UCSD-AML1 (cell line): ENCODE data around the gene TLE4.
"Not testable (repeated sequence)": the region's sequence is repeated elsewhere in the genome, so short reads cannot be mapped to it uniquely, and the experiment has no call there.

Source experiments
- DNase-seq: peaks from one replicate; lab custom pipeline; 2025; ENCODE audit not compliant: unreplicated experiment; lab: John Stamatoyannopoulos, UW

Gene TLE4

DNA sequence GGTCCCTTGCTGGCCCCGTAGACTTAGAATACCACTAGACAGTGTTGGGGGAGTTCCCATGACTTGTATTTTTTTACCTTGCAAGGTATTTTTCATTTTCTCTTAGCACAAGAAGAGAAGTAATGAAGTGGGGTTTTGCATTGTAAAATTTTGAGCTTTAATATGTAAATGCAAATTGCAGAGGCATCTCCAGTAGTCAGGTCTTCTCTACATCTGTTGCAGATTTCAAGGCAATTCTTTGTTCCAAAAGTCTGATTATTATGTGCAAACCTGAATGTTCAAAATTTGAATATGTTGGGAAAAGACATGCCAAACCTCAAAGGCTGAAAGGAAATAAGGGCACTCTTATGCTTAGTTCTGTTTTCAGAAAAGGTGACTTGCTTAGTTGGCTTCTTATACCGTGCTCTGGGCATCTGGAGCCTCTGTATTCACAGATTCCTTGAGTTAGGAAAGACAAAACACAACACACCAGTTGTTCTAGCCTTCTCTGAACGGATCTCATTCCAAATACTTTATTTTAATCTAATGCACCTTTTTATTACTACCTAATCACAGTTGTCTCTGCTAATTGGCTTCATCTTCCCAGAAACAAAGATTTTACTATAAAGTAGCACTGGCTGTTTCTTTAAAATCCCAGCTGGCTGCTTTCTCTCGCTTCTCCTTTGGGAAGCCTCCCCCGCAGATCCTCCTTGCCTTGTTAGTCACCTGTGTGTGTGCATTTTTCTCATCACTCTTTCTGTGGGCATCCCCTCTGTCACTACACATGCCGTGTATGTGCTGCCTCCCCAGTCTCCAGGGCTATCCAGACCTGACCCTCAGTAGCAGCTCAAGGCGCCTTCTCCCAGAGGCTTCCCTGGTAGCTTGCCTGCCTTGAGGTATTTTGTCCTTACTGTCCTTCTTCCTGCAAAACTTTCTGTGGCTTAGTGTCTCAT is 138.2 kb downstream of the TLE4 start:
- no peak for DNase-seq

DNA sequence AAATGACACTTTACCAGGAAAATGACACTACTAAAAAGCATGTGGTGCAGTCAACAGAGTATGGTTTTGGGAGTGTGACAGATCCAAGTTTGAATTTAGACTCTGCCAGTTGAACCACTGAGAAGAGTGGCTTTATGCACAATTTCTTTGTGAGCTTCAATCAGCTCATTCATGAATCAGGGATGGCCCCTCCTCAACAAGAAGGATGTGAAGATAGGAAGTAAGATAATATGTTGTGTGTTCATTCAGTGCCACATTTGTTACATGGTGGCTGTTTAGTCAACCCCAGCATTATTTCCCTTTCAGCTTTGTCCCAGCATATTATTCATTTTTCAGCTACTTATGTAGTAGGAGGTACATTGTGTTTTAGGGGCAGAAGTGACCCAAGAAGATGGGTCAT is 140.1 kb downstream of the TLE4 start:
- DNase-seq: no peak

GRCh38 chr9:79719021-79719420 is 147.3 kb downstream of the TLE4 start:
- no peak for DNase-seq

DNA sequence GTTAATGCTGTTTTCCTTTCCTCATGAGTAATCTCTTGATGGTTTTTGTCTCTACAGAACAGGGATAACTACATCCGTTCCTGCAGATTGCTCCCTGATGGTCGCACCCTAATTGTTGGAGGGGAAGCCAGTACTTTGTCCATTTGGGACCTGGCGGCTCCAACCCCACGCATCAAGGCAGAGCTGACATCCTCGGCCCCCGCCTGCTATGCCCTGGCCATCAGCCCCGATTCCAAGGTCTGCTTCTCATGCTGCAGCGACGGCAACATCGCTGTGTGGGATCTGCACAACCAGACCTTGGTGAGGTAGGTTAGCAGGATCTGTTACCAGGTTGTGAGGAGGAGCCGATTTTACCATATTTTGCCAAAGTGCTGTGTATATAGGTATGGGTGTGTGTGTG is 148.2 kb downstream of the TLE4 start:
- DNase-seq: no peak

DNA sequence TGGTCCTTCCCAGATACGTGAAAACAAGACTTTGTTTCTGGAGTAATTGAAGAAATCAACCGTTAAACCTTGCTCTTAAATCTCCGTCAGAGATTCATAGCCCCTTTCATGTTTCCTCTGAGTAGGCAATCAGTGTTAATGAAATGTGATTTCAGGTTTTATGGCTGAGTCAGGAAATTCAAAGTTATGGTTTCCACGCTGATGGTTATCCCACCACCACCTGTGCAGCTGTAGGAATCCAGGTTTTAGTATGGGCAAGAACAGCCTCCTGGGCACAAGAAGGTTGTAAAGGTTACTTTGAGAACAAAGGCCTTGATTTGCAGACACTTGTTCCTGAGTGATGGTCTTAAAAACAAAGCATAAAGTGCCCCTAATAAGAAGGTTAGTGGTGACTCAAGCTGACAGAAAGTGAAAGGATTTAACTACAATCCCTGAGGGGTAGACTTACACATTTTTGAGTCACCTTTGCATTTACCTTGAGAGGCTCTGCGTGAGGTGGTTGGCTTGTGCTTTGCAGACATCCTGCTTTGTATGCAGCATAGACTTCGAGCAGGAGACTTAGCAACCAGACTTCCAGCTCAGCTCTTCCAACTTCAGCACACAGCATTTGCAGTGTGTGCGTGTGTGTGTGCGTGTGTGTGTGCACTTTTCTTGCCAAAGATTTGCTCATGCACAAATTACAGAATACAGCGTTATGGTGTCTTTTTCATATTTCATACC is 159.6 kb downstream of the TLE4 start:
- no peak for DNase-seq

- no peak for DNase-seq
Observed at GRCh38 chr9:79735023-79735779, 163.4 kb downstream of the TLE4 start.

DNA sequence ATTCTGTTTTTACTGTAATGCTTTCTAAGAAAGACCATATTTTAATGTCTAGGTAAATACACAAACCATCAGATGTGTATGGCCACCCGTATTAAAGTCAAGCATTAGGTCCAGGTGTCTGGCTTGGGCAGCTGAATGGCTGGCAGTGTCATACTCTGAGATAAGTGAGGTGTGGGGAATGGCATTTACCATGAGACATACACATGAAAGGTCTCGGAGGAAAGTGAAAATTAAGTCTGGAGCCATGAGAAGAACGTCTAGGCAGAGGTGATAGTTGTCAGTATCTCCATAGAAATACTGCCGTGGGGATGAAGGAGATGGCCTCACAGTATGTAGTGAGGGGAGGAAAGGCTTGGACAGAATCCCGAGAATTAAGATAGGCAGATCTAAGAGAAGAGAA is 164.3 kb downstream of the TLE4 start:
- no peak for DNase-seq

DNA sequence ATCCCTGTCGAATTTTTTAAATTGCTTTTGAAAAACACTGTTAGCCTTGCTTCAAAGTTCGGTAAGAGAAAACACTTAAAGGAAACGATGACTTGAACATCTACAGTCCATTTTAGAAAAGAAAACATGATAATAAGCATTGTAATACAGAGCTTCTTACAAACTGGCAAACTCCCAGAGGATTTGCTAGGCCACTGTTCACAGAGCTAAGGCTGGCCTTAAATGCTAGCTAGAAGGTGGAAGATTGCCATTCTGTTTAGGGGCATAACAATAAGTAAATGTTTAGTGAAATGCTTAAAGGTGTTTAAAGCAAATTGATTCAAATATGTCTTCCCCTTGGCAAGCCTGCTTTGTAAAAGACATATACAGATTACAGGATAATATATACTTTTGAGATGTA is 169.6 kb downstream of the TLE4 start:
- no peak for DNase-seq

- no peak for DNase-seq
Observed at GRCh38 chr9:79742110-79742721, 170.5 kb downstream of the TLE4 start.

DNA sequence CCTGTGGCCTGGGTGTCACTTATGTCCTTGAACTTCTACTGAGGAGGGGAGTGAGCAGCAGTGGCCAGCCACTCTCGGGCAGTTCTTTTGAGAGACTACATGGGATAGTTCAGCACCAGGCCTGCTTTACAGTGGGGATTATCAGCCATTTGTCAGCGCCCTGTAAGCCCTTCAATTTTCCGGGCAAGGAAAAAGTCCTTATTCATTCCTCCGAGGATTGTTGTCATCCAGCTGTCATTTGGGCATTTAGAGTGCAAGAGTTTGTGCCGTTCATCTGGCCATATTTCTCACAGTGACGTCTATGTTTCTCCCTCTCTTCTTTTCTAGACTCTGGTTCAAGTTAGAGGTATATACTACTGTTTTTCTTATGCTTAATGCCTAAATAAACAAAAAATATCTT is 172.8 kb downstream of the TLE4 start:
- DNase-seq: no peak

DNA sequence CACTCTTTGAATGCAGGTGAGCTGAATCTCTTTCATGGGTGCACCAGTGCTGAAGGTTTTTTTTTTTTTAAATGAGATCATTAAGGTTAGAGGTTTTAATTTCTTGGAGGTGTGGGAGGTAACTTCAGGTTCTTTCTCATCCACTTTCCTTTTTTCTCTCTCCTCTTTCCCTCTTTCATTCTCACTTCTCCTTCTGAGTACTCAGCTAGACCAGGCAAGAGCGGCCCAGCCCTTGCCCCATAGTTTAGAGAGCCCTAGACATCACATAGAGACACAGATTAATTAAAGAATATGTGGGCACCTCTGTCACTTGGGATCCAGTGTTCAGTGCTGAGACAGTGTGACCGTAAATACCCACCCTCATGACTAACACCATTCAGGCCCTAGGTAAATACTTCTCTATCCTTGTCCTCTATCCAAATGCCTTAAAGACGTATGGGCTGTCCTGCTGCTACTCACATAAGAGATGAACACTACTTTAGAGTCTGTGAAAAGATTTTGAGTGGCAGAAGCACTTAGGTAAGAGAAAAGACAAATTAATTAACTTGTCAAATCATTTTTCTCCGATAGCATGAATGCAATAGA is 174.1 kb downstream of the TLE4 start:
- DNase-seq: no peak

GRCh38 chr9:79751895-79752466 is 180.2 kb downstream of the TLE4 start:
- DNase-seq: not testable (repeated sequence)

DNA sequence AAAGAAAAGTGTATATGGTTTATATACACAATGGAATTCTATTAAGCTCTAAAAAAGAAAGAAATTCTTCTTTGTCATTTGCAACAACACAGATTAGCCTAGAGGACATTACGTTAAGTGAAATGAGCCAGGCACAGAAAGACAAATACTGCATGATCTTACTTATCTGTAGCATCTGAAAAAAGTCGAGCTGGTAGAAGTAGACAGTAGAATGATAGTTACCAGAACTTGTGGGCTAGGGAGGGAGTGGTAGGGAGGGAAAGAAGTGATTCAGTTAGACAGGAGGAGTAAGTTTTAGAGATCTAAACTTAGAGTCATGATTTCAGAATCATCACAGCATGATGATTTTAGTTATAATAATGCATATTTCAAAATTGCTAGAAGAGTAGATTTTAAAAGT is 184.6 kb downstream of the TLE4 start:
- DNase-seq: no peak

- DNase-seq: no peak
Observed at GRCh38 chr9:79757074-79757473, 185.3 kb downstream of the TLE4 start.

DNA sequence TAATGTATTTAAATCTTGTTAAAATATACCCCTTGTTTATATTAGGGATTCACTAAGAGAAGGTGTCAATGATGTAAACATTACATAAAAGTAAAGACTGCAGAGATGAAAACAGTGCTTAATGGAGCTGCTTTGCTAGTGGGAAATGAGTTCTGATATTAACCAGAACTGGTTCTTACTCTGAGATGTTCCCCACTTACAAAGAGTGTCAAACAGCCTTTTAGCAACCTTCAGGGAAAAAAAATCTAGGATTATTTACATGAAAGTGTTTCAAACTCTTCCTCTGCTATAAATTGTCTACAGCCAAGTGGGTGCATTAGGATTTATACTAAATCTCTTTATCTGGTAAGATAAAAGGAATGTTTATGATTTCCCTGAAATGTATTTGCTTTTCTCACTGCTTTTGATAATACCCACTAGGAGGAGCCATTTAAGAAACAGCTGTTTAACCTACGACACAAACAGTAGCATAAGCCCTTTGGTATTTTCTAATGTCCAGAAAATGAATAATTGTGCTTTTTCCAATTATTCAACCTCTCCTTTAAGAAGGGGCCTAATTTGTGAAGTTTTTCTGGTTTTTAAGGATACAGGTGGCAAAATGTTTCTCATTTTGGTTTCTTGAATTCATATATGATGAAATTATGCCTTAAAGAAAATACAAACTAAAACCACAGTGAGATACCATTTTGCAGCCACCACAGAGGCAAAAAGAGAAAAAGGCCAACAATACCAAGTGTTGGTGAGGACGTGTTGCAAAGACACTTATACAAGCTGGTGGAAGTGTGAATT is 186.3 kb downstream of the TLE4 start:
- no peak for DNase-seq

DNA sequence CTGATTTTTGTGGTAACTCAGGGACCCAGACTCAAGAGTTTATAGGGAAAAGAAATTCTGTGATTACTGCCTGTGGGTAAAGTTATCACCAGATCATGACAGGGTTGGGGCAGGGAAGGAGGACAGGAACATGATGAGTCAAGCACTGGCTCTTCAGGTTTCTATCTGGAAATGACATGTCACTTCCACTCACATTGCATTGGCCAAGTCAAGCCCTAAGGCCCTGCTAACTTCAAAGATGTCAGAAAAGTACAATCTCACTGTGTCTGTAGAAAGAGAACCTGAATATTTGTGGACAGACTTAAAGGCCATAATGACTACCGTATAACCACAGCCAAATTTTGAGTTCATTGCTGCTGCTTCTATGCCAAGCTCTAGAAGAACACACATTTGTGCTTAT is 187.7 kb downstream of the TLE4 start:
- DNase-seq: no peak

- no peak for DNase-seq
Observed at GRCh38 chr9:79762070-79762469, 190.3 kb downstream of the TLE4 start.

- no peak for DNase-seq
Observed at GRCh38 chr9:79763671-79764285, 192.0 kb downstream of the TLE4 start.

- no peak for DNase-seq
Observed at GRCh38 chr9:79764374-79764773, 192.6 kb downstream of the TLE4 start.
